Spleen (tissue), 11 donors: Measurements from ENCODE around the gene CERS3. TPM values are rescaled to one million over a fixed set of nuclear protein-coding genes. Genes with fewer than 3 reads are reported as not detected.

Experiments used
- DNase-seq: peaks from one replicate; pipeline ENCODE4 v3.0.0-alpha.2; 2020
- H3K27ac ChIP-seq, 8 donors: fragments of 200-600 bp; sonication (generic) in 7 of 8; 1 replicate in 4 of 8; 2 replicates in 4 of 8; pipeline versions ENCODE4 v1.5.0 to v1.8.0; 2016 to 2021; ENCODE audit warnings: inconsistent platforms in 4 of 8, mild to moderate bottlenecking in 4 of 8, moderate library complexity in 1 of 8
- H3K27me3 ChIP-seq, 7 donors: fragments of 200-600 bp; sonication (generic) in 6 of 7; replicated peaks in 1 of 7; 1 replicate in 4 of 7; 2 replicates in 3 of 7; pipeline versions ENCODE4 v1.5.0 to v1.8.0; 2016 to 2021; ENCODE audit warnings: inconsistent platforms in 3 of 7, mild to moderate bottlenecking in 1 of 7
- H3K36me3 ChIP-seq, 6 donors: fragments of 200-600 bp; sonication (generic) in 5 of 6; 1 replicate in 4 of 6; 2 replicates in 2 of 6; pipeline versions ENCODE4 v1.5.0 to v1.8.0; 2016 to 2021; ENCODE audit warnings: inconsistent platforms in 2 of 6
- H3K4me1 ChIP-seq, 6 donors: fragments of 200-600 bp; sonication (generic) in 5 of 6; 1 replicate in 3 of 6; 2 replicates in 3 of 6; pipeline versions ENCODE4 v1.5.0 to v1.8.0; 2016 to 2021; ENCODE audit warnings: inconsistent platforms in 3 of 6
- H3K4me3 ChIP-seq, 8 donors: fragments of 200-600 bp; sonication (generic) in 7 of 8; 1 replicate in 4 of 8; 2 replicates in 4 of 8; pipeline versions ENCODE4 v1.5.0 to v1.8.0; 2016 to 2021; ENCODE audit warnings: inconsistent platforms in 4 of 8, mild to moderate bottlenecking in 4 of 8, moderate library complexity in 2 of 8
- H3K9me3 ChIP-seq, 8 donors: fragments of 200-600 bp; sonication (generic) in 7 of 8; 1 replicate in 4 of 8; 2 replicates in 4 of 8; pipeline versions ENCODE4 v1.5.0 to v1.8.0; 2016 to 2021; ENCODE audit warnings: inconsistent platforms in 4 of 8
- CTCF ChIP-seq, 11 experiments: fragments of 200-600 bp in 7 of 11; fragments of 450-650 bp in 4 of 11; sonication (generic) in 4 of 11; IDR thresholded peaks in 8 of 11; conservative IDR thresholded peaks in 3 of 11; 1 replicate in 7 of 11; 2 replicates in 4 of 11; pipeline versions ENCODE4 v1.4.0 to v1.8.0; 2016 to 2021; ENCODE audit warnings: antibody characterized with exemption in 11 of 11, inconsistent platforms in 4 of 11, mild to moderate bottlenecking in 1 of 11
- POLR2A ChIP-seq, 3 donors: fragments of 450-650 bp; IDR thresholded peaks; one replicate each; pipeline ENCODE4 v1.5.1; 2017; ENCODE audit warnings: antibody characterized with exemption in 3 of 3, mild to moderate bottlenecking in 1 of 3
- POLR2AphosphoS5 ChIP-seq, 3 donors: sonication (generic); formaldehyde crosslinking; IDR thresholded peaks; one replicate each; pipeline ENCODE4 v1.5.1; 2017; ENCODE audit warnings: antibody characterized with exemption in 3 of 3
- WGBS, 5 donors: extraction: QIAGEN DNeasy Blood & Tissue Kit in 3 of 5; methylation state at CpG; one replicate each; pipeline versions ENCODE4 v1.1.5 to v1.1.7; 2013 to 2018; 5-methylcytosine and 5-hydroxymethylcytosine counted together
- intact Hi-C: fragments of 100-400 bp; cut with DNase I; formaldehyde crosslinking; loops from one replicate; pipeline ENCODE4 v1.15.0; 2023; ENCODE audit warnings: low total_unique reads
- polyA plus RNA-seq, 3 donors: library from polyadenylated mRNA; stranded (reverse); fragments of 200-250 nt; gene quantifications; one replicate each; pipeline ENCODE4 v1.2.1, GENCODE V29; 2013
- total RNA-seq, 7 donors: library from RNA; depleted of rRNA in 3 of 7; stranded (reverse); fragments of >200 nt in 3 of 7; fragmentation: NEBNext Ultra II Directional in 4 of 7; extraction: Animal tissue kit (Norgen Biotek cat#: 25700) in 4 of 7; gene quantifications; one replicate each; pipeline versions ENCODE4 v1.1.0 to v1.2.1, GENCODE V29; 2016 to 2021
- donor health status: healthy with polysubstance abuse.
- donor health status: DM: no; HTN: no; CAD: no; lungs with moderate emphysema.
- donor health status: DM: no; HTN: no; CAD: no.
- donor health status: Bipolar disorder and iron deficiency.
- donor health status: healthy.
- donor health status: DM: no; HTN: no; CAD: no.
- donor health status: DM: yes; HTN: yes; CAD: no.

Gene CERS3
- total and polyA plus RNA-seq, 10 donors = 0.04 to 0.41 (median 0.23) TPM; not detected in 4

- Histone ChIP-seq H3K9me3 (peaks cover 0 to 8% (median 0%) of the 10 kb centered on the region in 8 donors), H3K27me3 (peaks cover 0 to 24% (median 0%) of the 10 kb centered on the region in 7 donors), H3K4me1 (no peaks in the 10 kb centered on the region), H3K27ac (no peak overlapping the region), H3K4me3 (no peak overlapping the region), H3K36me3 (no peaks in the 10 kb centered on the region)
- TF ChIP-seq POLR2A (IDR thresholded peaks at IDR 0.05) = no peak
- no peak for TF ChIP-seq CTCF (IDR thresholded peaks at IDR 0.05 in 8 of 11, conservative IDR thresholded peaks at IDR 0.05 in 3 of 11)
- no peak for TF ChIP-seq POLR2AphosphoS5 (IDR thresholded peaks at IDR 0.05)
- intact Hi-C loops = no loop called here
- 87 to 94% (median 91%) methylated on average over 6 of the region's 6 CpGs for WGBS, 5 donors
- DNase-seq = no peak
Measured at GRCh38 chr15:100400996-100401395, 127.8 kb downstream of the CERS3 start.

GRCh38 chr15:100394736-100395440, 133.9 kb downstream of the CERS3 start:
- Histone ChIP-seq H3K27ac (no peak overlapping the region), H3K4me3 (no peak overlapping the region), H3K36me3 (no peaks in the 10 kb centered on the region), H3K27me3 (peaks cover 0 to 1% (median 0%) of the 10 kb centered on the region in 7 donors), H3K9me3 (no peaks in the 10 kb centered on the region), H3K4me1 (no peaks in the 10 kb centered on the region)
- 54 to 68% (median 63%) methylated on average over 4 of the region's 4 CpGs for WGBS, 5 donors
- intact Hi-C loops = no loop called here
- TF ChIP-seq CTCF (IDR thresholded peaks at IDR 0.05 in 8 of 11, conservative IDR thresholded peaks at IDR 0.05 in 3 of 11) = no peak
- TF ChIP-seq POLR2AphosphoS5 (IDR thresholded peaks at IDR 0.05) = no peak
- no peak for TF ChIP-seq POLR2A (IDR thresholded peaks at IDR 0.05)
- no peak for DNase-seq

GRCh38 chr15:100393008-100393407, 135.7 kb downstream of the CERS3 start:
- Histone ChIP-seq H3K4me1 (no peaks in the 10 kb centered on the region), H3K4me3 (no peak overlapping the region), H3K27me3 (no peaks in the 10 kb centered on the region), H3K27ac (no peak overlapping the region), H3K9me3 (peaks cover 0 to 13% (median 7%) of the 10 kb centered on the region in 8 donors), H3K36me3 (no peaks in the 10 kb centered on the region)
- TF ChIP-seq POLR2A (IDR thresholded peaks at IDR 0.05) = no peak
- TF ChIP-seq POLR2AphosphoS5 (IDR thresholded peaks at IDR 0.05) = no peak
- no peak for TF ChIP-seq CTCF (IDR thresholded peaks at IDR 0.05 in 8 of 11, conservative IDR thresholded peaks at IDR 0.05 in 3 of 11)
- no peak for DNase-seq
- WGBS, 5 donors = 55 to 68% (median 65%) methylated on average over 2 of the region's 2 CpGs
- intact Hi-C loops = no loop called here

- Histone ChIP-seq H3K27ac (no peak overlapping the region), H3K4me1 (no peaks in the 10 kb centered on the region), H3K36me3 (peaks cover 0 to 4% (median 0%) of the 10 kb centered on the region in 6 donors), H3K27me3 (peaks cover 0 to 41% (median 0%) of the 10 kb centered on the region in 7 donors), H3K4me3 (no peak overlapping the region), H3K9me3 (peaks cover 0 to 62% (median 44%) of the 10 kb centered on the region in 8 donors)
- intact Hi-C loops = no loop called here
- WGBS, 5 donors = 75 to 93% (median 86%) methylated on average over 3 of the region's 3 CpGs
- DNase-seq = no peak
- no peak for TF ChIP-seq POLR2AphosphoS5 (IDR thresholded peaks at IDR 0.05)
- no peak for TF ChIP-seq CTCF (IDR thresholded peaks at IDR 0.05 in 8 of 11, conservative IDR thresholded peaks at IDR 0.05 in 3 of 11)
- TF ChIP-seq POLR2A (IDR thresholded peaks at IDR 0.05) = no peak
Measured at GRCh38 chr15:100385300-100386050, 143.3 kb downstream of the CERS3 start.
